GM18907 (cell line): ENCODE data around the gene SLC12A8.

ENCODE experiments used
- ATAC-seq: cut with Tn5 transposase; IDR thresholded peaks from one replicate; pipeline ENCODE4 v1.9.1; 2021; ENCODE audit warnings: mild to moderate bottlenecking, moderate library complexity; ENCODE audit not compliant: unreplicated experiment

Gene SLC12A8

GRCh38 chr3:125118600-125118999 is 93.9 kb downstream of the SLC12A8 start:
- no peak for ATAC-seq

- no peak for ATAC-seq
Observed at GRCh38 chr3:125117631-125118191, 94.8 kb downstream of the SLC12A8 start.

- no peak for ATAC-seq
Observed at GRCh38 chr3:125116311-125117080, 96.1 kb downstream of the SLC12A8 start.

GRCh38 chr3:125115640-125116039 is 96.9 kb downstream of the SLC12A8 start:
- ATAC-seq = no peak

GRCh38 chr3:125112981-125113380 is 99.6 kb downstream of the SLC12A8 start:
- ATAC-seq = no peak

- no peak for ATAC-seq
Observed at GRCh38 chr3:125110876-125111480, 101.6 kb downstream of the SLC12A8 start.

GRCh38 chr3:125110016-125110875 is 102.3 kb downstream of the SLC12A8 start:
- ATAC-seq = no peak

- ATAC-seq = no peak
Observed at GRCh38 chr3:125109536-125109925, 103.0 kb downstream of the SLC12A8 start.

- ATAC-seq = no peak
Observed at GRCh38 chr3:125108833-125109535, 103.6 kb downstream of the SLC12A8 start.

- peak; percentile 44 for ATAC-seq
Observed at GRCh38 chr3:125107861-125108567, 104.5 kb downstream of the SLC12A8 start.

- ATAC-seq = no peak
Observed at GRCh38 chr3:125107363-125107762, 105.2 kb downstream of the SLC12A8 start.

- no peak for ATAC-seq
Observed at GRCh38 chr3:125105116-125105515, 107.4 kb downstream of the SLC12A8 start.

- no peak for ATAC-seq
Observed at GRCh38 chr3:125104639-125105038, 107.9 kb downstream of the SLC12A8 start.

GRCh38 chr3:125103406-125103805 is 109.1 kb downstream of the SLC12A8 start:
- no peak for ATAC-seq

GRCh38 chr3:125102470-125102869 is 110.1 kb downstream of the SLC12A8 start:
- ATAC-seq = no peak

GRCh38 chr3:125098611-125099291 is 113.8 kb downstream of the SLC12A8 start:
- no peak for ATAC-seq

- ATAC-seq = no peak
Observed at GRCh38 chr3:125090649-125091048, 121.9 kb downstream of the SLC12A8 start.

GRCh38 chr3:125087768-125088391 is 124.7 kb downstream of the SLC12A8 start:
- no peak for ATAC-seq

- no peak for ATAC-seq
Observed at GRCh38 chr3:125085166-125085565, 127.4 kb downstream of the SLC12A8 start.
